ENCODE data around the gene CYP11A1.

The CYP11A1 gene

DNA sequence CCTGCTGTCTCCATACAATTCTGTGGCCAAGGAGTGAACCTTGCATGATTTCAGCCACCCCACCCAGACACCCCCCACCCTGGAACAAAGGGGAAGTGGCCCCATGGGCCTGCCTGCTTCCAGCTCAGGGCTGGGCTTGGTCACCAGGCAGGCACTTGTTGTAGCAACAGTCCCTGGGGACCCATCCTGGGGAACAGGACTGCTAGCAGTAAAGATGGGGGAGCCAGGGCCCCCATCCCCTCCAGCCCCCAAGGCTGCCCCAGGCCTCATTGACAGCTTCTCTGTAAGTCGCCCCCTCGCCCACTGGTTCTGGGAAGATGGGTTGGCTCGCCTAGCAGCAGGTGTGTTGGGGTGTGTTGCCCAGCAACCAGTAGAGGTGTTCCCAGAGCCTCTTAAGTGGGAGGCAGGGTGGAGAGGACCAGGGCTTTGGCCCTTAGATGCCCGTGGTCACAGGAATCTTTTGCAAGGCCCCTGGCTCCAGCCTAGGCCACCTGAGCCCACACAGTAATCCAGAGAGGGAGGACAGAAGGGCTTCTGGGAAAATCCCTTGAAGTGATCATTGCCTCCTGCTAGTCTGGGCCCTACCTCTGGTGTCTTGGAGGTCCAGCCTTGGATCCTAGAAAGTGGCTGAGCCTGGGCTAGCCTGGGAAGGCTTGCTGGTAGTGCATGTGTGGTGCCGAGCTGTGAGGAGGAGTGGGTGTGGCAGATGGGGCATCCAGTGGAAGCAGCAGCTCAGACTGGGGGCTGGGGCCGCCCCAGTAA lies 48.9 kb downstream of the CYP11A1 start:
- no peaks in the 10 kb centered on the region for H3K27me3 ChIP-seq
- H3K4me1 ChIP-seq, result peaks cover 61% of the 10 kb centered on the region
- no peak overlapping the region for H3K9ac ChIP-seq
- H3K9me3 ChIP-seq, result no peaks in the 10 kb centered on the region
- TF ChIP-seq Cebpa-rat (IDR thresholded peaks at IDR 0.05), result no peak
- no peak overlapping the region for H3K27ac ChIP-seq
- H3K4me2 ChIP-seq, result peak overlapping the region; percentile 76
- no peaks in the 10 kb centered on the region for H4K20me1 ChIP-seq
- H3K4me3 ChIP-seq, result no peak overlapping the region
- no peaks in the 10 kb centered on the region for H3K36me3 ChIP-seq

DNA sequence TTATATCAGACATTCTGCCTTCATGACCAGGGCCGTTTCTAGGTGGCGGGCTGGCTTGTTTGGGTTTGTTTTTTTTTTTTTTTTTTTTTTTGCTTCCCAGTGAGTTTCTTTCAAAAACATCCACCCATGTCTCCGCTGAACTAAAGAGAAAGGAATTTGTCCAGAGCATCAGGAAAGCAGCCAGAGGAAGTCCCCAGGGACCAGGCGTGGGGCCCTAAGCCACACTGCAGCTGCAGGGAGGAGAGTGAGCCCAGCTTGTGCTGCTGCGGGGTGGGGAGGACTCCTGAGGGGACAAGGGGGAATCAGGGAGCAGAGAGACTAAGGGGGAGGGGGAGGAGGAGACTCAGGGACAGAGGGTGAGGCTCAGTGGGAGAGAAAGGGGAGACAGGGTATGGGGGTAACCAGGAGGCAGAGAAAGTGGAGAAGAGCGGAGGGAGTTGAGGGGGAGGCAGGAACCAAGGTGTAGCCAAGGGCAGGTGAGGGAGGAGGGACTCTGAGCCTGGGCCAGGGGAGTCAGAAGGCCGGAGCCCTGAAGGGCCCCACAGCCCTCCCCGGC lies 49.5 kb downstream of the CYP11A1 start:
- H4K20me1 ChIP-seq, result no peaks in the 10 kb centered on the region
- H3K4me3 ChIP-seq, result no peak overlapping the region
- H3K36me3 ChIP-seq, result no peaks in the 10 kb centered on the region
- no peaks in the 10 kb centered on the region for H3K9me3 ChIP-seq
- no peaks in the 10 kb centered on the region for H3K27me3 ChIP-seq
- TF ChIP-seq Cebpa-rat (IDR thresholded peaks at IDR 0.05), result no peak
- H3K27ac ChIP-seq, result no peak overlapping the region
- peaks cover 61% of the 10 kb centered on the region for H3K4me1 ChIP-seq
- H3K9ac ChIP-seq, result no peak overlapping the region
- H3K4me2 ChIP-seq, result peak overlapping the region; percentile 76

DNA sequence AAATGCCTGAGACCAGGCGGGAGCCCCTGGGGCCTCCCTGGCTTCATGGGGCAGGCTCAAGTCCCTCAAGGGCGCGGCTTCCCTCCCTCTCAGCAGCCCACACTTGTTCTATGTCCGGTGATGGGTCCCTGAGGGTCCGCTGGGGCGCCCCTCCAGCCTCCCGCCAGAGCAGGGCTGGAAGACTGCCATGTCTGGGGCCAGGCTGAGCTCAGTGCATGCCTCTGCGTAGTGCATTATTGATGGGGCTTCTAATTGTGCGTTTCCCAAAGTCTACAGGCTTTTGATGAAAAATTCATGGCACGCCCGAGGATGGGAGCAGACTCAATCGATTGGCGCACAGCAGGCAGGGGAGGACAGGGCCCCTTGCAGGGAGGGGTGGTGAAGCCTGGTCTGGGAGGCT lies 51.3 kb downstream of the CYP11A1 start:
- TF ChIP-seq Cebpa-rat (IDR thresholded peaks at IDR 0.05), result no peak
- Histone ChIP-seq H3K27me3 (no peaks in the 10 kb centered on the region), H3K9me3 (no peaks in the 10 kb centered on the region), H3K4me1 (peaks cover 61% of the 10 kb centered on the region), H3K4me3 (no peak overlapping the region), H3K4me2 (peak overlapping the region; percentile 76), H3K36me3 (no peaks in the 10 kb centered on the region), H4K20me1 (no peaks in the 10 kb centered on the region), H3K9ac (no peak overlapping the region), H3K27ac (no peak overlapping the region)

DNA sequence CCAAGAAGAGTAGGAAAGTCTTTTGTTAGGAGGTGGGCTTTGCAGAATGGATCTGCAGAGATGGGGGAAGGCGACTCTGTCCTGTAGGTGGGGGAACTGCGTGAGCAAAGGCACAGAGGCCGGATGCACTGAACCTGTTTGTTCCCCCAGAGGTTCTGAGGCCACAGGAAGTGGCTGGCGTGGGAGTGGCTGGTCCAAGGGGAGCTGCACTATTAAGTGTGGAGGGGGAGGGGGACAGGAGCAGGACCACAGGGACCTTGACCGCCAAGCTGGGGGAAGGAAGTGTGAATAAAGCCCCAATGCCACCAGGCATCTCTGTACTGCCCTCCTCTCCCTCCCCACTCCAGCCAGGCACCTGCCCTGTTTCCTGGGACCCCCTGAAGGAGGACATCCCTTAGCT lies 51.8 kb downstream of the CYP11A1 start:
- Histone ChIP-seq H3K9me3 (no peaks in the 10 kb centered on the region), H3K4me1 (peaks cover 61% of the 10 kb centered on the region), H3K9ac (no peak overlapping the region), H3K27me3 (no peaks in the 10 kb centered on the region), H3K4me3 (no peak overlapping the region), H3K4me2 (peak overlapping the region; percentile 76), H3K27ac (no peak overlapping the region), H3K36me3 (no peaks in the 10 kb centered on the region), H4K20me1 (no peaks in the 10 kb centered on the region)
- TF ChIP-seq Cebpa-rat (IDR thresholded peaks at IDR 0.05), result no peak

DNA sequence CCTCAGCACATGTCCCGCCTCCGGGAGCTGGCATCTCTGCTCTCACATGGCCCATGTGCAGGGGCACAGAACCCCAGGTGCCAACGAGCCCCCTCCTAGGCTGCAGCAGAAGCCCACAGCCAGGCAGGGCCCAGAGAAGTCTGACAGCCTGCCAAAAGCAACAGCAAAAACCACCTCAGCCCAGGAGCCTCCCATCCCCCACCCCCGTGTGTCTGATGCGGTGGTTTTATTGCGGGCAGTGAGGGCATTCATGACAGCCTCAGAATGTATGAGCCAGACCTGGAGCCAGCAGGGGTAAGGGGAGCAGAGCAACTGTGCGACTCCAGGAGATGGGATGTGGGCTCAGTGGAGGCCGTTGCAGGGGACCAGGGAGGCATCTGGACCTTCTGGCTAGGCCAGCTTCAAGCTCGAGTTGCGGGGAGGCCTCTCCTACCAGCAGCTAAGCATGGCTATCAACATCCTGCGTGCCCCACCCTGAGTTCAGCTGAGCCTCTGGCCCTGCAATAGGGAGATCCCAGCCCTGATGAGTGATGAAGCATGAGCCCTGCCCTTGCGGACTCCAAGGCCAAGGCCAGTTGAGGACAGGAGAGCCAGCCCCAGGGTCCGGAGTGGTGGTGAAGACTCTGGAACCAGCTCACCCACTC lies 52.5 kb downstream of the CYP11A1 start:
- H3K27ac ChIP-seq, result no peak overlapping the region
- no peaks in the 10 kb centered on the region for H4K20me1 ChIP-seq
- no peak overlapping the region for H3K4me3 ChIP-seq
- TF ChIP-seq Cebpa-rat (IDR thresholded peaks at IDR 0.05), result no peak
- H3K36me3 ChIP-seq, result no peaks in the 10 kb centered on the region
- H3K4me2 ChIP-seq, result peak overlapping the region; percentile 76
- H3K4me1 ChIP-seq, result peaks cover 54% of the 10 kb centered on the region
- no peaks in the 10 kb centered on the region for H3K27me3 ChIP-seq
- no peak overlapping the region for H3K9ac ChIP-seq
- no peaks in the 10 kb centered on the region for H3K9me3 ChIP-seq

DNA sequence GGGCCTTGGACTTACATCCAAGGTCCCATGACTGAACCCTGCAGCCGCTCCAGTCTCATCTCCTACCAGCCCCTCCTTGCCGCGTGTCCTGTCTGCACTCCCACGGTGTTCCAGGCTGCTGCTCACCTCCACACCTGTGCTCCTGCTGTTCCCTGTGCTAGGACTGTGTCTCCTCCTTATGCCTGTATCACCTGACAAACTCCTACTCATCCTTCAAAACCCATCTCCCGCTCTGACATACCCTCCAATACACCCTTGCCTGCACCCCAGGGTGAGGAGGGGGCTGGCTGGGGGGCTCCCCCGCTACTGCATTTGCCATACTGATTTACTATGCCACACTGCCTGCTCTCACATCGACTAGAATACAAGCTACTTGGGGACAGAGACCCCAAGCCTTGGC lies 53.6 kb downstream of the CYP11A1 start:
- Histone ChIP-seq H3K36me3 (no peaks in the 10 kb centered on the region), H3K4me2 (no peak overlapping the region), H3K9me3 (no peaks in the 10 kb centered on the region), H3K27me3 (0 out of 2 replicates have a peak, but pooled peaks cover 4% of the 10 kb centered on the region), H3K4me3 (no peak overlapping the region), H3K4me1 (peaks cover 44% of the 10 kb centered on the region), H3K9ac (no peak overlapping the region), H3K27ac (no peak overlapping the region), H4K20me1 (no peaks in the 10 kb centered on the region; the same call in 1 of the 2 replicates)
- no peak for TF ChIP-seq Cebpa-rat (IDR thresholded peaks at IDR 0.05)

DNA sequence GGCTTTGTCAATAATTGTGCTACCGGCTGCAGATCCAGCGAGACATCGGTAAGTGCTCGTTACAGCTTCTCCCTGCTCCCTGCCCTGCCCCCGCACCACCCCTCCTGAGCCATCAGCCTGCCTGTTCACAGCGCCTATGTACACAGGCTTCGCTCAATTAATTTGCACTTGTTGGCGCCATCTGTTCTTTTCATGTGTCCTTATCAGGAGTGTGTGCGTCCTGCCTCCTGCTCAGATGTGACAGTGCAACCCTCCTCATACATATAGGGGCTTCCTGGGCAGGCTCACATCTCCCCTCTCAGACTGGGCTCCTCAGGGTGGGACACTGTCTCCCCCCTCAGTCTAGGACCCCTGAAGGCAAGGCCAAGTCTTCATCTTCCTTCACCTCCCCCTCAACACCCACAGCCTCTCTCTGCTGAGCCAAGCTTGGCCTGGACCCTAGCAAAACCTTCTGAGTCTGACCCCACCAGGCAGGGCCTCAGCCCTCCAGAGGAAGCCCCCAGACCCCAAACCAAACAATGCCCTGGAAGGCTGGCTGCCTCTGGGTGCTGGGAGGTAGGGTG lies 54.9 kb downstream of the CYP11A1 start:
- Histone ChIP-seq H3K36me3 (no peaks in the 10 kb centered on the region), H3K27me3 (0 out of 2 replicates have a peak, but pooled peaks cover 4% of the 10 kb centered on the region), H3K4me3 (no peak overlapping the region), H3K4me1 (peaks cover 30% of the 10 kb centered on the region), H4K20me1 (no peaks in the 10 kb centered on the region; the same call in 1 of the 2 replicates), H3K27ac (no peak overlapping the region), H3K9me3 (no peaks in the 10 kb centered on the region), H3K9ac (no peak overlapping the region), H3K4me2 (no peak overlapping the region)
- TF ChIP-seq Cebpa-rat (IDR thresholded peaks at IDR 0.05), result no peak

DNA sequence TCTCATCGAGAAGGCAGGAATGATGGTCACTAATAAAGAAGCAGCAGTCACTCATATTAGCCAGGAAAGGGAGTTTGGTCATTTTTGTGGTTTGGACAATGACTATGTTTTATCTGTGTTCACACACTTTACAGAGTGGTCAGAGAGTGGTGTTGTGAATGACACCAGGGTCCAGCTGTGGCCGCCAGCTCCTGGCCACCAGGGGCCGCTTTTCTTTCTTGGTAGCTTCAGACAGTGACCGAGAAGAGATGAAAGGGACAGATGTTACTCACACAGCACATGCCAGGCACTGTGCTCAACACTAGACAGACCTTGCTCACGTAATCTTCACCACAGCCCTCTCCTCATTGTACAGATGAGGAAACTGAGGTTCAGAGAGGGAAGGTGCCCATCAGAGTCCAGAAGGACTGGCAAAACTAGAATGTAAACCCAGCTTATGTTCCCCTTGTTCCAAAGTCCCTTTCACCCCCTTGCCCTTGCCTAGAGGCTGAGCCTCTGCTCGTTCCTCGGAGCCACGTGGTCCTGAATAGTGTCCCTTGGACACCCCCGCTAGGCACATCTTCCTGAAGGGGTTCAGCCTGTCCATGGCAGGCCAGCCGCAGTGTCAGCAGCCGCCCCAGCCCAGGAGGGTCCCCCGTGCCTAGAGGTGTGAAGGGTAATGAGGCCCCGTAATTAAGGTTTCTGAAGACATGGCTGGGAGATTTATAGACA lies 55.6 kb downstream of the CYP11A1 start:
- no peak overlapping the region for H3K4me3 ChIP-seq
- H3K4me1 ChIP-seq, result peaks cover 24% of the 10 kb centered on the region
- no peaks in the 10 kb centered on the region for H3K9me3 ChIP-seq
- no peak overlapping the region for H3K4me2 ChIP-seq
- H3K27me3 ChIP-seq, result 0 out of 2 replicates have a peak, but pooled peaks cover 4% of the 10 kb centered on the region
- H3K36me3 ChIP-seq, result no peaks in the 10 kb centered on the region
- no peaks in the 10 kb centered on the region; the same call in 1 of the 2 replicates for H4K20me1 ChIP-seq
- TF ChIP-seq Cebpa-rat (IDR thresholded peaks at IDR 0.05), result no peak
- H3K27ac ChIP-seq, result no peak overlapping the region
- no peak overlapping the region for H3K9ac ChIP-seq

All from BLaER1 (cell line).